ENCODE results near the gene IGFN1.

Gene IGFN1

DNA sequence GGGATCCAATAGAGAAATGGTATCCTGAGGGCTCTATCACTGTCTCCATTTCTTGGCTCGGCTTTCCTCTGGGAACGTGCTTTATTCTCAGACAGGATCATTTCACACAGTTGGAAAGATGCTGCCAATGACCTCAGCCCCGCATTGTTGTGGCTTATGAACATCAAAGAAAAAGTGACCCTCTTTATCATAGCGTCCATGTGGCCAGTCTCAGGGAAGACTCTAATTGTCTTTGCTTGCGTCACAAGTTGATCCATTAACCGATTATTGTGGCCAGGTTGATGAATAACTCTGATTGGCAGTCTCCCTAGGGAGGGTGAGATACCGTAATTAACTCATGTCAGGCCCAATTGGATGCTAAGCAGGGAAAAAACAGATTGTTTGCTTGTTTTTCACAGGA, 26.0 kb upstream of the IGFN1 start:
- no peak for DNase-seq

DNA sequence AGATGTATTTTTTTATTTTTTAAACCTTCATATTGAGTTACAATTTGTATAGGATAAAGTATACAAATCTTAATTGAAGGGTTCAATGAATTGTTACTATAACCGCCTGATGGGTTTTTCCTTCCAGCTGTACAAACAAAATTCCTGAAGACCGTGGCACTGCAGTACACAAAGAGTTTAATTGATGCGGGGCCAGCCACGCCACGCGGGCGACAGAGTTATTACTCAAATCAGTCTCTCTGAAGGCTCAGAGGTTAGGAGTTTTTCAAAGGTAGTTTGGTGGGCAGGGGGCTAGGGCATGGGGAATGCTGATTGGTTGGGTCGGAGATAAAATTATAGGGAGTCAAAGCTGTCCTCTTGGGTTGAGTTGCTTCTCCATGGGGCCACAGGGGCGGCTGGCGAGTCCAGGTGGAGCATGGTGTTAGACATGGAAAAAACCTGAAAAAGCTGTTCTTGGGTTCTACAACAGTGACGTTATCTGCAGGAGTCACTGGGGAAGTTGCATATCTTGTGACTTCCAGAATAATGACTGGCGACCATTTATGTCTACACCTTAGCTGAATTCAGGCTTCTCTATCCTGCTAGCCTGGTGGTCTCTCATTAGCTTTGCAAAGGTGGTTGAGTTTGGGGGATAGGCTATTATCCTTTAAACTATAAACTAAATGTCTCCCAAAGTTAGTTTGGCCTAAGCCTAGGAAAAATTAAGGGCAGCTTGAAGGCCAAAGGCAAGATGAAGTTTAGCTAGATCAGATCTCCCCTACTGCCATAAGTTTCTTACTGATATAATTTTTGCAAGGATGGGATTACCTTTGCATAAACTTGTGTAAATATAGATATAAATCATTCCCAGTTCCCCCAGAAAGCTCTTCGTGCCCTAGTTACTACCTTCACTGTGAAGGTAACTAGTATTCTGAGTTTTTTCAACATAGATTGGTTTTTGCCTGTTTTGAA, 23.3 kb upstream of the IGFN1 start:
- DNase-seq: no peak

DNA sequence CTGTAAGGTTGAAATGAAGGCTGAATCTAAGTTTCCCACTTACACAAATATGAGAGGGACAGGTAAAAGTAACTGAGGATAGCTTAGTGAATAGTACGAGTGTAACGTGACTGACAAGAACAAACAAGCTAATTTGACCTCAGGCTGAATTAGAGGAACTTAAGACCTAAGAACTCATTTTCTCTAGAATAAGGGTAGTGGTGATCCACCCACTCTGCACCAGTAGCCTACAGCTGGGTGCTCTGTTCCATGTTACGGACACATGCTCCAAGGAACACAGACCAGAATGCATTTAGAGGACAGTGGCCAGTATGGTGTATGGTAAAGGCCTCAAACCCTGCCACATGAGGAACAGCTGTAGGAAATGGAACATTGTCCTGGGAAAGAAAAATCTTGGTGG, 21.4 kb upstream of the IGFN1 start:
- no peak for DNase-seq

DNA sequence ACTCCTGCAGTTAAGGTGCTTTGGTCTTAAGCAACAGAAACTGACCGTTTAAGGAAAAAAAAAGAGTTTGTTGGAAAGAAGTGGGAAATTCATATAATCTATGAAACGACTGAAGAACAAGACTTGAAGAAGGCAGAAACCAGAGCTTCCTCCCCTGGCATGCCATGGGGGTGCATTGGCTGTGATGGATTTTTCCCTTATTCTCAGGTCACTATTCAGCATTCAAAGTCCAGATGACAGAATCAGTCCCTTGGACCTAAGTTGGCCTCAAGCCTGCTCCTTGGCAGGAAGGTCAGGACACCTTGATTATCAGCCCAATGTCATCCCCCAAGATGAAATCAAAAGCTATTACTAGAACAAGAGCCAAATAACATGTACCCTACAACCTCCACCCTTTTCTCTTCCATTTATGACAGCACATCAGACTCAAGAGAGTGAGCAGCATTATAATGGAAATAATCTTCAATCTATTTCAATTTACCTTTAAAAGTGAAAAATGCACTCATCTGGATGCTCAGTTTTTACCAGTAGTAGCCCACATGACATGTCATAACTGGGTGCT, 20.6 kb upstream of the IGFN1 start:
- no peak for DNase-seq

DNA sequence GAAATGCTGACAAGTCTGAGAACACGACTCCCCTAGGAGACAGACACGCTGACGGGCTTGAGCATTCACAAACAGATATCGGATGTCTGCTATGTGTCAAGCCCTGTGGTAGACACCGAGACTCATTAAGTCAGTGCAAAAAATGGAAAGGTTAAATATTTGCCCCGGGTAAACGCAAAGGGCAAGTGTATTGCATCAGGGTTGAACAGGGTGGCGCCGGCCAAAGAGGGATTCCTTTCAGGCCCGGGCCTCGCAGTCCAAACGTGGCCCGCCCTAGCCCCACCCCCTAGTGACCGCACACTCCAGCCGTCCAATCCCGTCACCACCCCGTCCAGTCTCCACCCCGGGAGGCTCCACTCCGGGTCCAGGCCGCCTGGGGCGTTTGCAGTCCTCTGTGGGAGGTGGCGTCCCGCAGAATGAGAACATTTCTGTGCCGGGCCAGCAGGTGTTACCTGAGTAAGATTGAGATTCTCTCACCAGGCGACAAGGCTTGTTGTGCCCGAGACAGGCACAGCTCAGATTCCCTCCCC, 20.0 kb upstream of the IGFN1 start:
- peak; percentile 79 for DNase-seq

DNA sequence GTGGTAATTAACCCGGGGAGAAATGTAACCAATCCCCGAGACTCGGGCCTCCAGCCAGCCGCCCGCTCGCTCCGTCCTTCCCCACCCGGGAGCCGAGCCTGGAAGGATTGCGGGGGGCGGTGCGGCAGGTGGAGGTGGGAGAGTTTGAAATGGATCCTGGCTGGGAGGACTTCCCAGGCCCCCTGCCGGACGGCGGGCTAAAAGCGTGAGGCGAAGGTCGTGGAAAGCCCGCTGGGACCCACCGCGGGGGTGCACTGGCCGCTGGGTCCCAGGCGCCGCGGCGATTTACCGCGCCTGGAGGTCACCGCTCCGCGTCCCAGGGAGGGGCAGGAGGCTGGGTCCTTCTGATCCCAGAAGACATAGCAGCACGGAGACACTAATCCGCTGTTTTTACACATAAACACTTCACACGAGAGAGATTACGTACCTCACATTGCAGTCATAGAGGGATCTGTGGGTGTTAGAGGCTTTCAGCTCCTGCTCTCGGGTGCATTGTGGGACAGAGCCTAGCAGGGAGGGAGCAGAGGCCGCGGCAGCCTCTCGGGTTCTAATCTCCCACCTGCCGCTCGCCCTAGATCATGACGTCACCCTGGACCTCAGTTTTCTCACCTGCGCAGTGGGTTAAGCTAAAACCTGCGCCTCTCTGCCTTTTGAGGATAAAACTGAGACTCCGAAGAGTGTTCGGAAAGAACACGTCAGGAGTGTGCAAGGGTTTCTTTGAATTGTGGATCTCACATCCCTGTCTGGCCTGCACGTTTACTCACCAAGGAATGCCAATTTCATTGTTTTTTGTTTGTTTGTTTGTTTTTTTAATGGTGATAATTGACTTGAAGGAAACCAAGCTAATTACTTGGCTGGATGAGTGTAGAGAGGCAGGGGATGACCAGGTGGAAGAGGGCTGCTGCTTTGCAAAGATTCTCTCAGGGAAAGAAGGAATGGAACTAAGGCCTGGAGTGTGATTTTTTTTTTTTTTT, 19.3 kb upstream of the IGFN1 start:
- DNase-seq: peak; percentile 58

DNA sequence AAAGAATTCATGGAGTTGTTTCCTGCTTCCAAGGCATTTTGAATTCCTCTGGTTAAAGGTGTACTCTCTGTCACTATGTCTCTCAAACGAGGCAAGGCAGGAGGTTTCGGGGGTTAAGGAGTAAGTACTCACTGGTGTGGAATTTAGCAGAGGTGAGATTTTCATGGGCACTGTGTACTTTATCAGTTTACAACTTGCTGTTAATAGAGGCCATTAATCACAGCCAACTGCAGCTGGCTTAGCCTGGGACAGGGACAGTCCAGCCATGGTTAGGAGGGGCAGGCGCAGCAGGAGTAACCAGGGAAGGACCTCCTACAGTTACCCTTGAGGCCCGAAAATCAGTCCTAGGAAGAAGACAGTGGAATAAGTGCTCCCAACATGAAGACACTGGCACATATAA, 18.3 kb upstream of the IGFN1 start:
- no peak for DNase-seq

DNA sequence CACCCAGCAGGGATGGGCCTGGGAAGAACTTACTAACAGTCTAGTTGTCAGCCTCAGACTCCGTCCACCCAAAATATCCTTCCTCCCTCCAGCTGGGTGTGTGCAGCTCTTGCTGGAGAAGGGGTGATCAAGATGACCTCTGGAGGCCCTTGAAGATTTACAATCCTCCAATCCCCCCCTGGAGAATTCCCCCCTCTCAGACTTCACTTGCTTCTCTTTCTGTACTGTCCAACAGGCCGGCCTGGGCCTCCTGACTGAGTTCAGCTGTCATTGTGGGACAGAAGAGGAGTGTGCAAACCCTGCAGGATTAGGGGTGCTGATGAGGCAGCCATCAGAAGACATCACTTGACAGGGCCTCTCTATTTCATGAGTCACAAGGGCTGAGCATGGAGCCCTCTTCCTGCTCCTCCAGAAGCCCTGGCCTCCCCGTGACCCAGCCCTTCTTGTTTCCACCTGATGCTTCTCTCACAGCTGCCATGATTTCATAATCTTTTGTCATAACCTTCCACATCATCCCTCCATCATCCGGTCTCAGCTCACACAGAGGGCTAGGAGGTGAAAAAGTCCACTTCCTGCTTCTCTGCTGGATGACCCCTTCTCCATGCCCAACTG, 17.5 kb upstream of the IGFN1 start:
- no peak for DNase-seq

DNA sequence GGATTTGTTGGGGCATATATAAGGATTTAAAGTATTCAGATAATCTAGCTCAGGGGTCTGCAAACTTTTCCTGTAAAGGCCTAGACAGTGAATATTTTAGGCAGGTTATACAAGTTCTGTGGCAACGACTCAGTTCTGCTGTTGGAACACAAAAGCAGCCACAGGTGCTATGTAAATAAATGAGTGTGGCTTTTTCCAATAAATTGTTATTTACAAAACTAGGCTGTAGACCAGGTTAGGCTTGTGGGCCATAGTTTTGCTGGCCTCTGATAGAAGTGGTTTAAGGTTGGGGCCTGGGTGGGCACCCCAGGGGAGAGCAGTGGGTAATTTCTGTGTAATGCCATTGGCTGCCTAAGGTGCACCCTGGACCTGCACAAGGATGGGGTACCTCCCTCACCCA, 16.9 kb upstream of the IGFN1 start:
- no peak for DNase-seq

DNA sequence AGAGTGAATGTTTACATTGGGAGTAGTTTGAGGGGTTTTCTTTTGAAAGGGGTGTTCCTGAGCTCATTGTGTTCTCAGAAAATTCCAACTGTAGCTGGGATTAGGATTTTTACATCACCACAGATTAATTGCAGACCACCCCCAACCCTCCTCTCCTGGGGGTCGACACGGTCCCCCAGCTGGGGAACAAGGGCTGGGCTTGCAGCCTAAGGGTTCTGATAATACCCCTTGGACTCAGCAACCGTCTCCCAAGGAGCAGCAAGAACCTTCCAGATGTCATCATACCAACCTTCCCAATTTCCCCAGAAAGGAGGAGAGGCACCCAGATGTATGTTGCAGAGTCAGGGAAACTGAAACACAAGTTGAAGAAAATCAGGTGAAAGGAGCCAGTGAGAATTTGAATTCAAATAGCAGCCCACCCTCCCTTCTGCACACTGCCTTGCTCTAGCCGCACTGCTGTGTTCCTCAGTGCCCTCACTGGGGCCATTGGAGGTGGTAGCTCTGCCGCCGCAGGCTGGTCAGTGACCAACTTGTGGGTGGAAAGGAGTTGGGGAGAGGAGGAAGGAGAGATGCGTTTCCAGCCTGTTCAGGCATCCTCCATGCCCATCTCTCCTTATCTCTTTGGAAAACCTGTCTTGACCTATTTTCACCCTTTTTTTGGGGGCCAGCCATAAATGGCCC, 14.7 kb upstream of the IGFN1 start:
- no peak for DNase-seq

DNA sequence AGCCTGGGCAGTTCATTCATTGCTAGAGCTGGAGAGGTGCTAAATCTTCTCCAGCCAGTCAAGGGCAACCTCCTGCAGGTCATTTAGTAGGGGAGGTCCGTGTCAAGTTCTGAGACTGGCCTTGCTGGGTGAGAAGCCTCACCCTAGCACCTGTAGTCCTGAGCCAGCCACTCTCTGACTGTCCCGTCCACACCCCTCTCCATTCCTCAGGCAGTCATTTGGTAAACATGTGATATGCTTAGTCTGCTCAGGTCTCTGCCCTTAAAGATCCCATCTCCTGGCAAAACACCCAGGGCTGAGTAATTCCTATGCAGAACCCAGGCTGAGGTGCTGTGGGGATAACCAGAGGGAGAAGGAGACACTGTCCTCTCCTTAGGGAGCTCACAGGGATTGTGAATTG, 13.7 kb upstream of the IGFN1 start:
- no peak for DNase-seq

DNA sequence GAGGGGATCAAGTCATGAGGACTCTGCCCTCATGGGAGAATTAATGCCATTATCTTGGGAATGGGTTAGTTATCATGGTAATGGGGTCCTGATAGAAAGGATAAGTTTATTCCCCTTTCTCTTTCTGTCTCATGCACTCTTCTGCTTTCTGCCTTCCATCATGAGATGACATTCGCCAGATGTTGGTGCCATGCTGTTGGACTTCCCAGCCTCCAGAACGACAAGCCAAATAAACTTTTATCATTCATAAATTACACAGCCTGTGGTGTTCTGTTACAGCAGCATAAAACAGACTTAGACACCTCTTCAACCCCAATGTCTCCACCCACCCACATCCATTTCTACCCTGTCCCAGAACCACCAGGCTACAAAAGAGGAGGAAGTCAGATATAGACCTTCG, 11.9 kb upstream of the IGFN1 start:
- no peak for DNase-seq

DNA sequence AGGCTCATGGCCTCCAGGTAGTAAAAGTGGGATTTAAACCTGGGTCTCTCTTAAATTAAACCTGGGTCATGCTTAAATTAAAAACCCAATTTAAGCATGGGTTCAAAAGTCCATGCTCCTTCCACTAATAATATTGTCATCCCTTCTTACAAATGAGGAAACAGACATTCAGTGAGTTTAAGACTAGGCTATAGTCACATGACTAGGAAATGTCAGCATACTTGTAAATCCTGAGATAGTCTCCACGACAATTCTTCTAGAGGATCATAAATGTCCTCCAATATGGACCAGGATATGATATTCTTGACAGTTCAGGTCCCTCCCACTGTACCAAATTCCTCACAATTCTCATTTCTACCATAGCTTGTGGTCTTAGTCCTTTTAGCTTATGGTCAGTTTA, 10.5 kb upstream of the IGFN1 start:
- no peak for DNase-seq

DNA sequence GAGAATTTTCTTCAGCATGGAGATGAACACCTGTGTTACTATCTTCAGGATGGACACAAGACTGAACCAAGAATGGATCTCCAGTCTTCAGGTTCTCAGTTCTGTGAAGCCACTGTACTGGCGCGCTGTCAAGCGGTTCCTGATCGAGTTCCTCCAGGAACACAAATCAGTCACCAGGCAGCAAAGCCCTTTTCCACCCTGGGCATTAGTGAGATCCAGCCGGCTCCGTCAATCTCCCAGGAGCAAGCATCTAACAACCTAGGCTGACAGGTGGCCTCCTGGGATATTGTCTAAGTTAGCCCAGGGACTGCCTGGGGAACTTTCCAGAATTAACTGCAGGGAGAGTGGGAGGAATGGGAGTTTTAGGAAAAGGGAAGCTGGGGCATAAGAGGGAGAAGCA, 9.7 kb upstream of the IGFN1 start:
- no peak for DNase-seq

DNA sequence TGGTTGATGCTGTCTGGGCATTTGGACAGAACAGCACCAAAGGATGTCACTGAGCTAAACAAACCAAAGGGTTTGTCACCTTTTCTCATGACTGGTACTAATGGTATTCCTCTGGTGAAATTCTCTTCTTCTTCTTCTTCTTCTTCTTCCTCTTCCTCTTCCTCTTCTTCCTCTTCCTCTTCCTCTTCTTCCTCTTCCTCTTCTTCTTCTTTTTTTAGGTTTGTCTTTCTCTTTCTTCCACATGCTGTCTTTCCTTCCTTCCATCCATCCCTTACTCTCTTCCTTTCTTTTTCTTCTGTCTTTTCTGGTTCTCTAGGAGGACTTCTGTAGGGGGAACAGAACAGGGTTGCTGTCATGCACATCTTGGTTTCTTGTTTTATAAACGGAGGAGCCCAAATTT, 9.3 kb upstream of the IGFN1 start:
- no peak for DNase-seq

DNA sequence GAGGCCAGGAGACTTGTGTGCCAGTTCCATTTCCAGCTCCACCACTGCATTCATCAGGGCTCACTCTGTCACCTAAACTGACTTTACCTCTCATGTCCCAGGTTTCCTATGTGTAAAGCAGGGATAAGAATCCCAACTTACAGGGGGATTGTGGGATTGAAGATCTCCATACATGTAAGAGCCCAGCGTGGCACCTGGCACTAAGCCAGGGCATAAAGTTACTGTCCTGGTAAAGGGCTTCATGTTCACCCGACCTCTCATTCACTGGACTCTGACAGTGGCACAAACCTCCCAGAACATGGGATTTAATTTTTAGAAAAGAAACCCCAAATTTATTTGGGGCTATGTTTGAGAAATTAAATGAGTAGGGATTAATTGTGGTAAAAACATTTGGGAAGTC, 8.9 kb upstream of the IGFN1 start:
- no peak for DNase-seq

DNA sequence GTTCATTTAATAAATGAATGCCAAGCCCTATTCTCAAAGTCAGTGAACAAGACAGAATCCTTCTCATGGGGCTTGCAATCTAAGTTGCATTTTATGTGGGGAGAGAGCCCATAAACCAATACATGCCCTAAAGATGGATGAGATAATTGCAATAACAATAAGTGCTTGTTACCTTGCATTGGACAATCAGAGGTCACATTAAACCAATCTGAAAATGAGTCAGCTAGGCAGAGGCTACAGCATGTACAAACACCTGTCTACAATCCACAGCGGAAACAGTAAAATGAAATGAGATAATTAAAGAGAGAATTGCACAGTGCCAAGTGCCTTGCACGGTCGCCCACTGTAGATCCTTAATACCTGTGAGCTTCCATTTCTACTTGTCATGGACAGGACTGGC, 7.4 kb upstream of the IGFN1 start:
- no peak for DNase-seq

DNA sequence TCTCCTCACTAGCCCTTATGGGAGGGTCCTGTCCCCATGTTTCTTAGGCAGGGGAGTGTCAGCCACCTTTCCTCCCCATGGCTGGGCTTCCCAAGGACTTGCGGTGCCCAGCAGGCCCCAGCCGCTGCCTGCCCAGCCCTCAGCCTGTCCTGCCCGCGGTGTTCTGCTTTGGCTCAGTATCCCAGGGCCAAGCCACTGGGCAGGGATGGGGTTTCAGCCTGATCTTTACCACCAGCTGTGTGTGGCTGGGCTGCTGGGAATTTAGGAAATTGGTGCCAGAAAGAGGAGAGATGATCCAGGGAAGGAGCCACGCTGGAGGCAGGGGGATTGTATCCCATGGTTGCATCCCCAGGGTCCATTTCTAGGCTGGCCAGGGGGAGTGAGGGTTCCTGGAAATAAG, 6.9 kb upstream of the IGFN1 start:
- no peak for DNase-seq

DNA sequence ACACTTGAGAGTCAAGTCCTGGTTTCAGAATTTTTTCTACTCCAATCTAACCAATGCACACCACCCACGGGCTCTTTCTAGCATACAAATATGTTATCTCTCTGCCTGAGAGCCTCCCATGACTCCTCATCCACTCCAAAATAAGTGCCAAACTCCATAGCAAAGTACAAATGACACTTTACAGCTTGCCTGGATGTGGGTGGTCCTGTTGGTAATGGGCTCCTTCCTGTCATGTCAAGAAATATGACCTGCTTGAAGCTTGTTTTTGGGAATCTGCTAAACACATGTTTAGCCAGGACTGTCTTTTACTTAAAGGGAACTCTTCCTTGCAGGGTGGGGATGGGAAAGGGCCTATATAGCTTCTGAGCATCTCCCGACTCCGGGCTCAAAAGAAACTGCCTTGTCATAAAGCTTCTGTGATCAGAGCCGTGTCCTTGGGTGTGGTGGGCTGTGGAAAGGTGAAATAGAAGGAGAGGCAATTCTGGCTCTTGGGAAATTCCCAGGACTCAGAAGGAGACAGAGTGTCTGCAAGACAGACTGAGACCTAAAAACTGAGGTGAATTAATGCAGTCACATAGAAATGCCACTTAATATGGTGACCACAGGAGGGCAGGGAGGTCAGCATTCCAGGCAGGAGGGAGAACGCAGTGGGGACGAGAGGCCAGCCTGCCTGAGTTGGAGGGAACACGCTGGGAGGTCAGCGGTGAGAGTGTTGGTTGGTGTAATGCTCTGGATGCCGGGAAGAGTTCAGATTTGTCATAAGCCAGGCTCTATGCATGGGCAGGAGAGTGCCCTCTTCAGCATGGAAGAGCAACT, 6.1 kb upstream of the IGFN1 start:
- no peak for DNase-seq

DNA sequence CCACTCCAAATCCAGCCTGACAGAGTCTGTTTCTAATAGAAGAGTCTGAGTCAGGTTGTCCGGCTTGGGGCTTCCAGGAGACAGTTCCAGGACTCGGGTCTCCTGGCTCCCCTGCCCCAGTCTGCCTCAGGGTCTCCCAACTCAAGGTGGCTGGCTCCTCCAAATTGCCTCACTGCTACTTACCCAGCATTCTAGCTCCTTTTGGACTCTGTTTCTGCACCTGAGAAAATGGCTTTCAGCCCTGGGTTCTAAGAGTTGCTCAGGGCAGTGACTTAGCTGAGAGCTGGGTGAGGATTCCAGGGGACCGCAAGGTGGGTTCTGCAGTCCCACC, 5.5 kb upstream of the IGFN1 start:
- DNase-seq: no peak

DNA sequence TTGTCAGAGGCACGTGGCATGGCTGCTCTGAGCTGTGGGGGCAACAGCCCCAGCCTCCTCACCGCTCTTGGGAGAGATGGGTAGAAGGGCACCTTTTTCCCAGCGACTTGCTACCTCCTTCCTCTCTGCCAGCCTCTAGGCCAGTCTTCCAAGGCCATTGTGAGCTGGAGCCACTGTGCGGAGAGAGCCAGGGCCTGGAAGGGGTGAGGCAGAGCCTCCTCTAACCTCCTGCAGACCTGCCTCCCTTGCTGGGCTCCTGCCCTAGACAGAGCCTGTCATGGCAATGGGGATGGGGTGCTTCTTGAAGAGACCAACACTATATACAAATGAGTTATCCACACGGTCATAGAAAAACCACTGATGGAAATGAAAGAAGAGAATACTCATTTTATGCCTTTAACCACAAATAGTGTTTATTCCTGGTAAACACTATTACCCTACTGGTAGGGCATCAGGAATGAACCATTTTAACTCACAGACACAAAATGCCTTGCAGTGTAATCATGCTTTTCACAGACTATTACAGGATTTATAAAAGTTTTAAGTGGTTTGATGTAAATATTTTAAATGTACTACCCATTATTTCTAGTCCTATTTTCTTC, 5.0 kb upstream of the IGFN1 start:
- DNase-seq: peak; percentile 9

Measured in activated CD4-positive, alpha-beta T cell treated with anti-CD3 and anti-CD28 coated beads, Interleukin-2, amount 50 U/mL, for 16 hours (primary cell).